ENCODE data around the gene CABP1. TPM values are rescaled to one million over a fixed set of nuclear protein-coding genes. Genes with fewer than 3 reads are reported as not detected.

The CABP1 gene
- total RNA-seq, 4 donors from 2014 or later = 0.33 to 1.4 TPM; not detected in 2

DNA sequence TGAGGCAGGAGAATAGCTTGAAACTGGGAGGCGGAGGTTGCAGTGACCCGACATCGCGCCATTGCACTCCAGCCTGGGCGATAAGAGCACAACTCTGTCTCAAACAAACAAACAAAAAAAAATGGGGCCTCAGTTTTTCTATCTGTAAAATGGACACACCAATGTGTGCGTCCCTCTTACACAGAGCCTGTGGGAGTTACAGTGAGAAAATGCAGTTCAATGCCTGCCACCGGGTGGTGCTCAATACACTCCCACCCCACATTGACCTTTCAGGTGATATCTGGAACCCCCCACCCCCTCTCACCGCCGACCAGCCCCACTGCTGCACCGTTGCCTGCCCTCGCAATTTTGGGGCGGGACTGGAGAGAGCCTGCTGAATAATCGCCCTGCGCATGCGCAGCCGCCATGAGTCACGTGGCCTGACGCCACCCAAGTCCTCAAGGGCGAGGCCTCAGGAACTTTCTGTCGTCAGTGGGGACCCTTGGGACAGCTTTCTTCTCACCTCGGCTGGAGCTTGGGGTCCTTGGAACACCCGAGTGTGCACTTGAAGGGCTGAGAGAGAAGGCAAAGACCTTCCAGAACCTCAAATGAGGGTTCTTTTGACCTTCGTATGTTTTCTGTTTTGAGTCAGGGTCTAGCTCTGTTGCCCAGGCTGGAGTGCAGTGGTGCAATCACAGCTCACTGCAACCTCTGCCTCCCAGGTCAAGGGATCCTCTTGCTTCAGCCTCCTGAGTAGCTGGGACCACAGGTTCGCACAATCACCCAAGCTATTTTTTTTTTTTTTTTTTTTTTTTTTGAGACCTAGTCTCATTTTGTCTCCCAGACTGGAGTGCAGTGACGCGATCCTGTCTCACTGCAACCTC lies 14.6 kb upstream of the CABP1 start:
- WGBS, 2 donors = 71 to 74% methylated on average over 21 to 26 of the region's 26 CpGs
- DNase-seq = peak in 1 of 2 donors; percentile 36
- TF ChIP-seq, protein P1, sequence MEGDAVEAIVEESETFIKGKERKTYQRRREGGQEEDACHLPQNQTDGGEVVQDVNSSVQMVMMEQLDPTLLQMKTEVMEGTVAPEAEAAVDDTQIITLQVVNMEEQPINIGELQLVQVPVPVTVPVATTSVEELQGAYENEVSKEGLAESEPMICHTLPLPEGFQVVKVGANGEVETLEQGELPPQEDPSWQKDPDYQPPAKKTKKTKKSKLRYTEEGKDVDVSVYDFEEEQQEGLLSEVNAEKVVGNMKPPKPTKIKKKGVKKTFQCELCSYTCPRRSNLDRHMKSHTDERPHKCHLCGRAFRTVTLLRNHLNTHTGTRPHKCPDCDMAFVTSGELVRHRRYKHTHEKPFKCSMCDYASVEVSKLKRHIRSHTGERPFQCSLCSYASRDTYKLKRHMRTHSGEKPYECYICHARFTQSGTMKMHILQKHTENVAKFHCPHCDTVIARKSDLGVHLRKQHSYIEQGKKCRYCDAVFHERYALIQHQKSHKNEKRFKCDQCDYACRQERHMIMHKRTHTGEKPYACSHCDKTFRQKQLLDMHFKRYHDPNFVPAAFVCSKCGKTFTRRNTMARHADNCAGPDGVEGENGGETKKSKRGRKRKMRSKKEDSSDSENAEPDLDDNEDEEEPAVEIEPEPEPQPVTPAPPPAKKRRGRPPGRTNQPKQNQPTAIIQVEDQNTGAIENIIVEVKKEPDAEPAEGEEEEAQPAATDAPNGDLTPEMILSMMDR (IDR thresholded peaks at IDR 0.05) = no peak
- TF ChIP-seq POLR2A (IDR thresholded peaks at IDR 0.05) = no peak
- Histone ChIP-seq H3K9me3 (no peaks in the 10 kb centered on the region), H3K4me3 (replicated peaks in 1 of 3) (no peak overlapping the region), H3K27me3 (no peaks in the 10 kb centered on the region), H3K27ac (no peak overlapping the region), H3K4me1 (no peaks in the 10 kb centered on the region), H3K36me3 (no peaks in the 10 kb centered on the region)
- intact Hi-C loops (cut with DNase I) = no loop called here

DNA sequence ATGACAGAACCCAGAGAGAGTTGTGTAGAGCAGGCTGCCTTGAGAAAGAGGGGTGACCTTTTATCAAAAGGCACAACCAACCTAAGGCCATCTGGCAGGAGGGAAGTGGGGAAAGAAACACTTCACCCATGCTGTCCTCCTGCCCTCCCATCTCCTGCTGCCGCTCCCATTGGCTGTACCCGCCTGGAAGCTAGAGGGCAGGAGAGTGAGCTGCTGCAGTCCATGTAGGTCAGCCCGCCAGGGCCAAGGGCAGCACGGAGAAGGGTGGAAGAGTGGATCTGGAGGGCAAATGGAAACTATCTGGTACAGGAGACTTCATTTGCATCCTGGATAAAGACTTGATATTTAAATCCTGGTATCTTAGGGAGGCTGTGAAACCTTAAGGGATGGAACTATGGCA lies 11.5 kb upstream of the CABP1 start:
- 37 to 51% methylated on average over 4 of the region's 4 CpGs for whole genome bisulfite sequencing, 2 donors
- Histone ChIP-seq H3K4me3 (replicated peaks in 1 of 3) (no peak overlapping the region), H3K4me1 (no peaks in the 10 kb centered on the region), H3K27me3 (no peaks in the 10 kb centered on the region), H3K36me3 (no peaks in the 10 kb centered on the region), H3K27ac (no peak overlapping the region), H3K9me3 (no peaks in the 10 kb centered on the region)
- intact Hi-C loops (cut with DNase I) = no loop called here
- no peak for DNase-seq
- no peak for TF ChIP-seq POLR2A (IDR thresholded peaks at IDR 0.05)
- TF ChIP-seq, protein P1 (IDR thresholded peaks at IDR 0.05) = no peak

DNA sequence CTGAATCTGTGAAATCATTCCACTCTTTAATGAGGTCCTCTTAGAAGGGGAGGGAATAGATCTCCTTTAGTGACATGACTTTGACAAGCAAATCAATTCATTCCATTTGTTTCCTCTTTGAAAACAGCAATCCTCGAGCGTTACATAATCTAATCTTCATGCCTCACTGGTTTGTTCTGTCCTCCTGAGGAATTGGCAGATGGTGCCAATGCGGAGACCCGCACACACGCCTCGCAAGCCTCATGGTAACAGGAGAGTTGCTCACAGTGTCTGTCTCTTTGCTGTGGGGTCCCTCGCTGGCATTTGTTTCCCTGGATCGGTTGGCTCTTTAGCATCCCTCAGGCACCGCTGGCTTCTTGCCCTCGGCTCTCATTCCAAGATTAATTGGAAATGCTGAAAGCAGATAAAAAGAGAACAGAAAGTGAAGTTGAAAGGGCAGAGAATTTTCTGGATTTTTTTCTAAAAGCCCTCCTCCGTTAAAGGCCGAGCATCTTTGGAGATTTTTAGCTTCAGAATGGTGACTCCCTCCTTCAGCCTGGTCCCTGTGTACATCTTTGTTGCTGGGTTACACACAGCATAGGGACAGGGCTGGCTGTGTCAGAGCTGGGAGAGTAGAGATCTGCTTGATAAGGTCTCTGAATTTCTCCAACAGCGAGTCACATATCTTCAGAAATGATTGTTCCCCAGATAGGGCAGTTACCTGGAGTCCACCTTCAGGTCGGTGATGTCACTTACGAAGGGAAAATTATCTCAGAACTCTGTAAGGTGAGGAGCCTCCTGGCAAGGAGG lies 10.1 kb upstream of the CABP1 start:
- H3K27me3 ChIP-seq = no peaks in the 10 kb centered on the region
- H3K9me3 ChIP-seq = no peaks in the 10 kb centered on the region
- no peak overlapping the region for H3K27ac ChIP-seq
- intact Hi-C loops (cut with DNase I) = no loop called here
- 69 to 74% methylated on average over 15 of the region's 15 CpGs for WGBS, 2 donors
- no peaks in the 10 kb centered on the region for H3K4me1 ChIP-seq
- TF ChIP-seq POLR2A (IDR thresholded peaks at IDR 0.05) = no peak
- TF ChIP-seq, protein P1 (IDR thresholded peaks at IDR 0.05) = no peak
- H3K4me3 ChIP-seq (replicated peaks in 1 of 3) = no peak overlapping the region
- no peaks in the 10 kb centered on the region for H3K36me3 ChIP-seq
- DNase-seq = peak in 1 of 2 donors; percentile 5

DNA sequence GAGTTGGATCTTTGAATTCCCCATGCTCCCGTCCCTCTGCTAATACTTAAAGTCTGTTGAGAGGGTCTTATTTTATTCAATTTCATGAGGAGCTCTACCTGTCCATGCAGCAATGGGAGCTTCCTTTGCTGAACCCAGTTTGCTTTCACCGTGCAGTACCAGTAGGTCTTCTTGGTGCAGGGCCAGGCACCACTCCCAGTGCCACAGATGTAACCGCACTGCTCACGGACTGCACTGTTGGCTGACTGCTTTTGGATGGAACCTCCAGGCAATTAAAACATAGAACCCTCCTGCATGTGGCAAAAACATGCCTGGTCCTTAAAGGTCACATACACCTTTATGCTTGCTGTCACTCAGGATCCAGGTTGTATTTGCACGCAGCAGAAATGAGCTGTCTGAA lies 9.3 kb upstream of the CABP1 start:
- no peaks in the 10 kb centered on the region for H3K27me3 ChIP-seq
- no peak overlapping the region for H3K27ac ChIP-seq
- H3K9me3 ChIP-seq = no peaks in the 10 kb centered on the region
- TF ChIP-seq, protein P1 (IDR thresholded peaks at IDR 0.05) = no peak
- TF ChIP-seq POLR2A (IDR thresholded peaks at IDR 0.05) = no peak
- 49 to 54% methylated on average over 5 of the region's 5 CpGs for WGBS, 2 donors
- no peak overlapping the region for H3K4me3 ChIP-seq (replicated peaks in 1 of 3)
- intact Hi-C loops (cut with DNase I) = no loop called here
- H3K4me1 ChIP-seq = no peaks in the 10 kb centered on the region
- no peak for DNase-seq
- H3K36me3 ChIP-seq = no peaks in the 10 kb centered on the region
